K562 (cell line): ENCODE data around the gene HSD11B1. TPM values are rescaled to one million over a fixed set of nuclear protein-coding genes. Genes with fewer than 3 reads are reported as not detected.

Source experiments
- ATAC-seq: fragments of 200-7000 bp; cut with Tn5 transposase; 3 replicates; pipeline ENCODE4 v1.9.1; 2020; ENCODE audit warnings: moderate library complexity
- BruUV-seq: library from RNA; stranded (reverse); fragments of 400-500 nt; replicated peaks from 2 replicates; lab custom pipeline; 2021; lab: Mats Ljungman, UMichigan
- CTCF ChIA-PET: fragments of 300-600 bp; formaldehyde crosslinking; extraction: SDS; loops from one replicate; lab custom pipeline; 2021; ENCODE audit warnings: low intra/inter-chr PET ratio; lab: Yijun Ruan, JAX
- POLR2A ChIA-PET: fragments of 300-600, 350-650 bp; sonication (Branson Sonifier 250); formaldehyde crosslinking; extraction: SDS; loops from one replicate; lab custom pipeline; 2021; ENCODE audit warnings: antibody characterized with exemption, inconsistent platforms; lab: Yijun Ruan, JAX
- DNase-seq, 4 experiments: peaks; one replicate each; pipeline versions ENCODE4 v3.0.0 to v3.0.0-alpha.2; 2011 to 2018; ENCODE audit warnings: low spot score in 3 of 4, mixed read lengths in 3 of 4; ENCODE audit errors: extremely low read depth in 1 of 4
- FAIRE-seq: peaks from 2 replicates; lab custom pipeline; 2011; peaks lifted over from hg19 to GRCh38; lab: Jason Lieb, UNC
- H2AFZ ChIP-seq: 2 replicates; pipeline ENCODE4 v1.6.0; 2011; ENCODE audit warnings: low read depth, low read length, control low read depth, inconsistent platforms
- H3K27ac ChIP-seq: fragments of 200-600 bp; 3 replicates; pipeline ENCODE4 v1.8.0; 2011; ENCODE audit warnings: low read depth, mild to moderate bottlenecking, control low read depth, inconsistent platforms, low read length, moderate library complexity, mixed read lengths; ENCODE audit errors: extremely low read depth
- H3K27me3 ChIP-seq, 2 experiments: fragments of 300-600 bp in 1 of 2; 2 replicates in 1 of 2; 3 replicates in 1 of 2; pipeline versions ENCODE4 v1.6.0 to v1.8.0; 2011; ENCODE audit warnings: inconsistent platforms in 2 of 2, low read length in 2 of 2, mild to moderate bottlenecking in 1 of 2, mixed read lengths in 1 of 2, moderate library complexity in 1 of 2; ENCODE audit not compliant: control insufficient read depth in 2 of 2, insufficient read depth in 2 of 2
- H3K36me3 ChIP-seq: fragments of 300-600 bp; 3 replicates; pipeline ENCODE4 v1.8.0; 2011; ENCODE audit warnings: mild to moderate bottlenecking, low read length, inconsistent platforms; ENCODE audit not compliant: control insufficient read depth, insufficient read depth
- H3K4me1 ChIP-seq, 2 experiments: fragments of 200-600 bp in 1 of 2; replicated peaks in 1 of 2; 2 replicates in 1 of 2; 3 replicates in 1 of 2; pipeline versions ENCODE4 v1.5.1 to v1.8.0; 2011; ENCODE audit warnings: inconsistent platforms in 2 of 2, low read length in 2 of 2, mild to moderate bottlenecking in 1 of 2, mixed read lengths in 1 of 2, moderate library complexity in 1 of 2; ENCODE audit not compliant: control insufficient read depth in 2 of 2, insufficient read depth in 2 of 2
- H3K4me2 ChIP-seq: 2 replicates; pipeline ENCODE4 v1.6.1; 2011; ENCODE audit warnings: low read length, control low read depth, inconsistent platforms, mixed read lengths; ENCODE audit not compliant: insufficient read depth
- H3K4me3 ChIP-seq: fragments of 200-600 bp; sonication (generic), shearing (Covaris generic); 2 replicates; pipeline ENCODE4 v1.5.1; 2016; ENCODE audit warnings: control low read depth, inconsistent platforms
- H3K79me2 ChIP-seq: fragments of 200-600 bp; 3 replicates; pipeline ENCODE4 v1.8.0; 2011; ENCODE audit warnings: low read length, inconsistent platforms; ENCODE audit not compliant: control insufficient read depth, insufficient read depth
- H3K9ac ChIP-seq, 2 experiments: 2 replicates each; pipeline versions ENCODE4 v1.6.0 to v1.6.1; 2011; ENCODE audit warnings: low read depth in 2 of 2, low read length in 2 of 2, control low read depth in 1 of 2, inconsistent platforms in 1 of 2, mild to moderate bottlenecking in 1 of 2, mixed read lengths in 1 of 2; ENCODE audit not compliant: insufficient read depth in 1 of 2
- H3K9me1 ChIP-seq: one replicate; pipeline ENCODE4 v1.6.0; 2011; ENCODE audit warnings: inconsistent platforms, mild to moderate bottlenecking, low read length, moderate library complexity; ENCODE audit not compliant: control insufficient read depth, insufficient read depth
- H3K9me3 ChIP-seq: replicated peaks from 2 replicates; pipeline ENCODE4 v1.5.1; 2011; ENCODE audit warnings: low read depth, low read length, inconsistent platforms; ENCODE audit not compliant: control insufficient read depth, insufficient read depth
- H4K20me1 ChIP-seq: replicated peaks from 2 replicates; pipeline ENCODE4 v1.6.1; 2011; ENCODE audit warnings: low read length, inconsistent platforms, mixed read lengths; ENCODE audit not compliant: control insufficient read depth, insufficient read depth
- CBX5 ChIP-seq: IDR thresholded peaks from 2 replicates; pipeline ENCODE4 v1.6.1; 2014; ENCODE audit warnings: low read depth, borderline replicate concordance
- CC2D1A ChIP-seq: fragments of 450-650 bp; IDR thresholded peaks from 2 replicates; pipeline ENCODE4 v1.6.1; 2017; ENCODE audit warnings: mild to moderate bottlenecking
- JUN ChIP-seq, 2 experiments: sonication (generic) in 1 of 2; formaldehyde crosslinking in 1 of 2; IDR thresholded peaks; 2 replicates each; pipeline versions ENCODE4 v1.6.1 to v1.8.0; 2012 to 2022; ENCODE audit warnings: borderline replicate concordance in 2 of 2, mild to moderate bottlenecking in 2 of 2, improper control_type of control experiment in 1 of 2, low read depth in 1 of 2, low read length in 1 of 2, missing genetic modification reagents in 1 of 2
- MYC ChIP-seq, 2 experiments: fragments of 250-450 bp in 1 of 2; sonication (Bioruptor Pico) in 1 of 2; IDR thresholded peaks; 2 replicates each; pipeline versions ENCODE4 v1.5.1 to v1.6.1; 2012 to 2021; ENCODE audit warnings: low read depth in 2 of 2, borderline replicate concordance in 1 of 2, improper control_type of control experiment in 1 of 2, low read length in 1 of 2, mild to moderate bottlenecking in 1 of 2, moderate library complexity in 1 of 2
- PBX2 ChIP-seq, 2 experiments: IDR thresholded peaks in 1 of 2; conservative IDR thresholded peaks in 1 of 2; 2 replicates each; pipeline ENCODE4 v1.6.1; 2016; ENCODE audit warnings: low read depth in 2 of 2, mild to moderate bottlenecking in 1 of 2, missing compliant biosample characterization in 1 of 2, missing genetic modification characterization in 1 of 2, moderate library complexity in 1 of 2
- RREB1 ChIP-seq: fragments of 250-450 bp; sonication (Bioruptor Pico); IDR thresholded peaks from 2 replicates; pipeline ENCODE4 v1.4.0; 2020
- WGBS: fragments of 100-300 bp; shearing (Covaris generic); methylation state at CpG from one replicate; pipeline ENCODE4 v1.1.6; 2016; ENCODE audit warnings: low coverage, mixed read lengths; ENCODE audit not compliant: insufficient coverage; ENCODE audit errors: missing lambda C conversion rate; 5-methylcytosine and 5-hydroxymethylcytosine counted together
- in situ Hi-C: fragments of 300-500 bp; cut with MboI; formaldehyde crosslinking; loops from 4 replicates; pipeline ENCODE4 v1.15.0; 2018; ENCODE audit warnings: inconsistent platforms, mixed read lengths
- intact Hi-C: fragments of 100-400 bp; cut with micrococcal nuclease; formaldehyde crosslinking; loops from 2 replicates; pipeline ENCODE4 v1.14.2; 2022
- polyA plus RNA-seq, 8 experiments: library from polyadenylated mRNA; depleted of rRNA in 4 of 8; stranded (reverse) in 5 of 8; unstranded in 3 of 8; fragments of >200 nt; fragmentation: Nextera tagmentation in 2 of 8; fragmentation: Illumina TruSeq in 1 of 8; extraction: Ambion mirVana in 2 of 8; extraction: Trizol in 1 of 8; gene quantifications; 2 replicates each; pipeline versions ENCODE4 v1.2.1 to v1.2.3, GENCODE V29; 2011 to 2014; ENCODE audit warnings: inconsistent platforms in 1 of 8, missing spikeins in 1 of 8
- total RNA-seq, 7 experiments: library from RNA; depleted of rRNA in 6 of 7; stranded (reverse); fragments of >200 nt in 6 of 7; fragmentation: Illumina TruSeq in 2 of 7; extraction: Trizol in 2 of 7; gene quantifications; 2 replicates each; pipeline versions ENCODE4 v1.2.1 to v1.2.3, GENCODE V29; 2011 to 2021; ENCODE audit warnings: low replicate concordance in 1 of 7
- TF ChIP-seq, protein P1 (sequence below): fragments of 250-450 bp; sonication (Bioruptor Pico); IDR thresholded peaks from 2 replicates; pipeline ENCODE4 v1.8.0; 2021; ENCODE audit warnings: moderate library complexity, mild to moderate bottlenecking, inconsistent platforms
- TF ChIP-seq, protein P2 (sequence below): fragments of 450-650 bp; IDR thresholded peaks from 2 replicates; pipeline ENCODE4 v1.6.1; 2016

Gene HSD11B1
- total and polyA plus RNA-seq, 9 of the 15 experiments (the other 6 are each of a cell fraction or from before 2014, with no cell fraction given) = 0.04 to 0.16 TPM; not detected in 7

GRCh38 chr1:209692745-209693504, 11.7 kb upstream of the HSD11B1 start:
- Histone ChIP-seq H3K36me3 (no peaks in the 10 kb centered on the region), H3K9ac (no peak overlapping the region), H3K27ac (no peak overlapping the region), H3K27me3 (peaks cover 0 to 3% of the 10 kb centered on the region in 2 experiments; a peak in 1 of 5 replicates), H2AFZ (no peak overlapping the region), H3K9me3 (no peaks in the 10 kb centered on the region), H4K20me1 (no peaks in the 10 kb centered on the region), H3K4me3 (no peak overlapping the region), H3K4me2 (no peak overlapping the region), H3K4me1 (no peaks in the 10 kb centered on the region; a peak in 2 of 5 replicates), H3K79me2 (no peaks in the 10 kb centered on the region), H3K9me1 (no peaks in the 10 kb centered on the region)
- ChIA-PET POLR2A (interaction anchor here (0.6 to 1.2 kb wide), 4 partner anchors 20 to 123 kb away, joined by 3 to 5 read pairs (median 3); no protein-coding TSS in a partner anchor), CTCF (interaction anchor here (0.7 to 3.8 kb wide), 9 partner anchors 49 to 127 kb away, joined by 3 to 64 read pairs (median 5); no protein-coding TSS in a partner anchor)
- ATAC-seq = peak; percentile 79
- in situ Hi-C loops (no loop called here), intact Hi-C loops (loop anchor here (1.0 to 10.0 kb wide), 7 partner anchors 50 to 292 kb away; no protein-coding TSS in a partner anchor)
- FAIRE-seq = peak; percentile 89
- WGBS = 0% methylated on average over 3 of the region's 3 CpGs
- no TSS peak for BruUV-seq
- DNase-seq = peak; percentile 72 to 85 (median 76)
- TF ChIP-seq, protein P1, sequence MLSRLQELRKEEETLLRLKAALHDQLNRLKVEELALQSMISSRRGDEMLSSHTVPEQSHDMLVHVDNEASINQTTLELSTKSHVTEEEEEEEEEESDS (CRISPR knock-in tag) = no peak
- no peak for TF ChIP-seq RREB1
- 0 out of 2 replicates have a peak, but pooled peaks have one; percentile 20 for TF ChIP-seq JUN (IDR thresholded peaks at IDR 0.05; ENCODE audit: borderline replicate concordance, low read depth, low read length)
- TF ChIP-seq JUN (CRISPR knock-in tag; IDR thresholded peaks at IDR 0.05; ENCODE audit: borderline replicate concordance) = no peak
- no peak for TF ChIP-seq PBX2 (CRISPR knock-in tag; IDR thresholded peaks at IDR 0.05; ENCODE audit: low read depth)
- peak; percentile 82 for TF ChIP-seq PBX2 (tag; conservative IDR thresholded peaks at IDR 0.05; ENCODE audit: low read depth)
- no peak for TF ChIP-seq CBX5
- TF ChIP-seq, protein P2, sequence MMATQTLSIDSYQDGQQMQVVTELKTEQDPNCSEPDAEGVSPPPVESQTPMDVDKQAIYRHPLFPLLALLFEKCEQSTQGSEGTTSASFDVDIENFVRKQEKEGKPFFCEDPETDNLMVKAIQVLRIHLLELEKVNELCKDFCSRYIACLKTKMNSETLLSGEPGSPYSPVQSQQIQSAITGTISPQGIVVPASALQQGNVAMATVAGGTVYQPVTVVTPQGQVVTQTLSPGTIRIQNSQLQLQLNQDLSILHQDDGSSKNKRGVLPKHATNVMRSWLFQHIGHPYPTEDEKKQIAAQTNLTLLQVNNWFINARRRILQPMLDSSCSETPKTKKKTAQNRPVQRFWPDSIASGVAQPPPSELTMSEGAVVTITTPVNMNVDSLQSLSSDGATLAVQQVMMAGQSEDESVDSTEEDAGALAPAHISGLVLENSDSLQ = peak; percentile 60
- 0 out of 2 replicates have a peak, but pooled peaks have one; percentile 32 for TF ChIP-seq MYC (IDR thresholded peaks at IDR 0.05; ENCODE audit: low read depth, low read length)
- TF ChIP-seq MYC (CRISPR knock-in tag; IDR thresholded peaks at IDR 0.05; ENCODE audit: borderline replicate concordance, low read depth) = no peak
- TF ChIP-seq CC2D1A = peak; percentile 78; the same call in 1 of the 2 replicates
